IPS-20b (cell line): ENCODE measurements around the gene CAMSAP1.

Experiments
- H3K27ac ChIP-seq: one replicate; pipeline ENCODE4 v1.5.1; 2013; ENCODE audit warnings: low read length
- H3K27me3 ChIP-seq: 2 replicates; pipeline ENCODE4 v1.6.1; 2013; ENCODE audit warnings: mild to moderate bottlenecking, low read length, inconsistent platforms; ENCODE audit not compliant: insufficient read depth
- H3K36me3 ChIP-seq: 2 replicates; pipeline ENCODE4 v1.6.1; 2013; ENCODE audit warnings: low read depth, mild to moderate bottlenecking, inconsistent platforms, low read length, moderate library complexity; ENCODE audit not compliant: insufficient read depth
- H3K4me1 ChIP-seq: 2 replicates; pipeline ENCODE4 v1.6.1; 2013; ENCODE audit warnings: mild to moderate bottlenecking, control low read depth, inconsistent platforms, low read length, moderate library complexity; ENCODE audit not compliant: insufficient read depth
- H3K4me3 ChIP-seq: 2 replicates; pipeline ENCODE4 v1.5.1; 2013; ENCODE audit warnings: mild to moderate bottlenecking, low read length, inconsistent platforms
- H3K9ac ChIP-seq: 2 replicates; pipeline ENCODE4 v1.6.1; 2013; ENCODE audit warnings: low read depth, mild to moderate bottlenecking, inconsistent platforms, low read length, moderate library complexity
- H3K9me3 ChIP-seq: 2 replicates; pipeline ENCODE4 v1.6.1; 2013; ENCODE audit warnings: mild to moderate bottlenecking, low read depth, low read length, inconsistent platforms; ENCODE audit not compliant: insufficient read depth

Gene CAMSAP1

GRCh38 chr9:135812961-135813360, 94.4 kb downstream of the CAMSAP1 start:
- Histone ChIP-seq H3K27me3 (no peaks in the 10 kb centered on the region), H3K9me3 (no peaks in the 10 kb centered on the region), H3K4me1 (no peaks in the 10 kb centered on the region), H3K4me3 (no peak overlapping the region), H3K36me3 (peaks cover 94% of the 10 kb centered on the region), H3K27ac (no peak overlapping the region), H3K9ac (no peak overlapping the region)

DNA sequence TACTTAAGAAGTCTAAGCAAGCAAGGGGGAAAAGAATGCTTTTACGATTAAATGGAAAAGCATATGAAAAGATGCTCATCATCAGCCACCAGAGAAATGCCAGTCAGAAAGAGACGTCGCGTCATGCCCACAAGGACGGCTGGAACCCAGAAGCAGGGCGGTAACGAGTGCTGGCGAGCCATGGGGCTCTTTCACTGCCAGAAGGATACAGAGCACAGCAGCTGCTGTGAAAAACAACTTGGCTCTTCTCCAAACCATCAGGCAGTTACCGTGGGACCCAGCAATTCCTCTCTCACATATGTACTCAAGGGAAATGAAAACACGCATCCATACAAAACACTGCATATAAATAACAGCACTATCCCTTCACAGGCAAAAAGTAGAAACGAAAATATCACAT, 95.5 kb downstream of the CAMSAP1 start:
- no peaks in the 10 kb centered on the region for H3K27me3 ChIP-seq
- no peaks in the 10 kb centered on the region for H3K9me3 ChIP-seq
- no peaks in the 10 kb centered on the region for H3K4me1 ChIP-seq
- no peak overlapping the region for H3K9ac ChIP-seq
- H3K4me3 ChIP-seq: no peak overlapping the region
- H3K36me3 ChIP-seq: peaks cover 82% of the 10 kb centered on the region
- H3K27ac ChIP-seq: no peak overlapping the region

DNA sequence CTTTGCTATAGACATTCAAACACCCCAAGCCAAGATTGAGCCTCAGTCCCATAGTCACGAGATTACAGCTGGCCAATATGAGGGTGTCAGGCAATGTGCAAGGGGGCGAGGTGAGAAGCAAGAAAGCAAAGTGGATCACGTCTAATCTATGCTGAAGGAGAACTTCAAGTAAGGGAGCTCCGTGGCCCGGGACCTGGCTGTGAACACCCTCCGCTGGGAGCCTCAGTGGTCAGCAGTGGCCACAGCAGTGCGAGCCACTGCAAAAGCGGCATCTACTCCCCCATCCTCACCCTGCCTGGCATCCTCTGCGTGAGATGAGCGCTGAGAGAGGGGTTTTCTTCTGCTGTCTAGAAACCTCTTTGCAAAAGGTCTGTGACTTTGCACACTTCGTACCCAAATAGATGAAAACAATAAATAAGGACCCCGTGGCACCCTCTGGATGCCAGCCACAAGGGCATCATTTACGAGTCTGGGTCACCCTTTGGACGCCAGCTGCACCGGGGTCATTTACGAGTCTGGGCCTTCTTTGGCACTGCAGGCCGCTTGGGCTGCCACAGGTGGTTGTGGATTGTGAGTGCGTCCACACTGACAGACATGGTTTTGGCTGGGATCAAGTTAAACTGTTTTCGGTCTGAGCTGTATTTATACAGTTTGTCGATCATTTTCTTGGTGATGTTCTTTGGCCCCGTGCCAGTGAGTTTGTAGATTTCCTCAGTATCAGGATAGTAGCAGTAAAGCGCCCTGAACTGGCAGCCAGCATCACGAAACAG, 96.4 kb downstream of the CAMSAP1 start:
- H3K27ac ChIP-seq: no peak overlapping the region
- no peak overlapping the region for H3K9ac ChIP-seq
- no peaks in the 10 kb centered on the region for H3K27me3 ChIP-seq
- no peaks in the 10 kb centered on the region for H3K4me1 ChIP-seq
- H3K9me3 ChIP-seq: no peaks in the 10 kb centered on the region
- peaks cover 74% of the 10 kb centered on the region for H3K36me3 ChIP-seq
- no peak overlapping the region for H3K4me3 ChIP-seq

DNA sequence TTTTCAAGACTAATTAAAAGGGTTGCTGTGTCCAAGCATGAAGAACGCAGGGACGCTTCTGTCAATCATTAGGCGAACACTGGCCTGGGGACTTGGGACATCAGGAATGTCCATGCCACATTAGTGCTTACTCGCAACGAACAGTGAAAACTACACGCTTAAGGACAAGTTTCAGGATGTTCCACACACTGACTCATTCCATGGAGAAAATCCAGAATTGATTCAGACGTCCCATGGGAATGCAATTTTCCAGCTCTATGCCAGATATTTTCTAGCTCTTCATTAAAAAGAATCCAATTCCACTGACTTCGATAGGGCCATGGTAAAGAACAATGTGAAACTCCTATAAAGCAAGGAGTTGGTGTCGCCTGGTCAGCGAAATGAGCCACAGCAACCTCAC, 98.2 kb downstream of the CAMSAP1 start:
- H3K4me1 ChIP-seq: no peaks in the 10 kb centered on the region
- no peak overlapping the region for H3K9ac ChIP-seq
- no peak overlapping the region for H3K27ac ChIP-seq
- H3K27me3 ChIP-seq: no peaks in the 10 kb centered on the region
- peaks cover 57% of the 10 kb centered on the region for H3K36me3 ChIP-seq
- H3K9me3 ChIP-seq: no peaks in the 10 kb centered on the region
- H3K4me3 ChIP-seq: no peak overlapping the region

GRCh38 chr9:135805422-135806022, 101.8 kb downstream of the CAMSAP1 start:
- no peak overlapping the region for H3K27ac ChIP-seq

GRCh38 chr9:135804581-135805421, 102.5 kb downstream of the CAMSAP1 start:
- no peak overlapping the region for H3K9ac ChIP-seq
- no peak overlapping the region for H3K4me3 ChIP-seq
- H3K36me3 ChIP-seq: peaks cover 13% of the 10 kb centered on the region
- H3K27ac ChIP-seq: no peak overlapping the region
- no peaks in the 10 kb centered on the region for H3K9me3 ChIP-seq
- no peaks in the 10 kb centered on the region for H3K4me1 ChIP-seq
- H3K27me3 ChIP-seq: no peaks in the 10 kb centered on the region

More at GRCh38 chr9:135805422-135806022, 101.8 kb downstream of the CAMSAP1 start:
- Histone ChIP-seq H3K9me3 (no peaks in the 10 kb centered on the region), H3K4me3 (no peak overlapping the region), H3K27me3 (no peaks in the 10 kb centered on the region), H3K9ac (no peak overlapping the region), H3K36me3 (peaks cover 20% of the 10 kb centered on the region), H3K4me1 (no peaks in the 10 kb centered on the region)

DNA sequence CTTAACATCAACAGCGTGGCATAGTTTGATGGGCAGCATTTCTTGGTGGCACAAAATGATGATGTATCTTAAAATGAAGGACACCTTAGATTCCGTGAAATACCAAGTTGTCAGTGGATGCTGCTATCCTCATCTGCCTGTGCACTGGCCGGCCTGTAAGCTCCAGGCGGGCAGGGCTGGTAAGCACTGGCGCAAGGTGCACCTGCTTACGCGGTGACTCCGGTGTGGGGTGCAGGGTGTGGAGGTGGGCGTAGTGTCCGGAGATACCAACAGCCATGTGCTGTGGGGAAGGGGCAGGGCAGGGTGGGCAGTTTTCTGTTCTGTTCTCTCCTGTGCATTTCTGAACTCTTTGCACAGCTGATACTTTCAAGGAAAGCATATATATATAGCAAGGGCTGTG, 103.9 kb downstream of the CAMSAP1 start:
- Histone ChIP-seq H3K9me3 (no peaks in the 10 kb centered on the region), H3K4me1 (no peaks in the 10 kb centered on the region), H3K4me3 (no peak overlapping the region), H3K27ac (no peak overlapping the region), H3K27me3 (no peaks in the 10 kb centered on the region), H3K9ac (no peak overlapping the region), H3K36me3 (no peaks in the 10 kb centered on the region)

DNA sequence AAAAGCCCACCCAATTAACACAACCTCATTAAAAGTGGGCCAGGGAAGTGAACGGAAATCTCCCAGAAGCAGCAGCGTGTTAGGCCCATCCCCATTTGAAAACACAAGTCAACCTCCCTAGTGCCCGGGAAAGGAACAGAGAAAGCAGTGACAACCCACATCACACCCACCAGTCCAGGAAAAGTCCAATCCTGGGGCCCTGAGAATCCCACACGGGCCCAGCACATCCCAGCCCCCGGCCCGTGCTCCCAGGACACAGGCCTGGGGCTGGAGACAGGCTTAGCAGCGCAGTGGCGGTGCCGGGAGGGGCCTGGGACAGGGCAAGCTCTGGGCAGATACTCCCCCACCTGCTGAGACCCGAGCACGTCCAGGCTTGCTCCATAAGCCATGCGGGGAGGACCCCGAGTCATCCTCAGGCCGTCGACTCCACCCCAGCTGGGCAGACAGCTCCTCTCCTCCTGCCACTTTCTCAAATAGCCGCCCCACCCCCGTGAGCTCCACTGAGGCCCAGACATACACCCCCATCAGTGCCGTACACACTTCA, 104.4 kb downstream of the CAMSAP1 start:
- H3K36me3 ChIP-seq: no peaks in the 10 kb centered on the region
- no peak overlapping the region for H3K9ac ChIP-seq
- H3K27me3 ChIP-seq: no peaks in the 10 kb centered on the region
- H3K27ac ChIP-seq: no peak overlapping the region
- H3K4me3 ChIP-seq: no peak overlapping the region
- no peaks in the 10 kb centered on the region for H3K9me3 ChIP-seq
- no peaks in the 10 kb centered on the region for H3K4me1 ChIP-seq

- Histone ChIP-seq H3K36me3 (no peaks in the 10 kb centered on the region), H3K27ac (no peak overlapping the region), H3K9me3 (no peaks in the 10 kb centered on the region), H3K4me1 (no peaks in the 10 kb centered on the region), H3K27me3 (no peaks in the 10 kb centered on the region), H3K9ac (no peak overlapping the region), H3K4me3 (no peak overlapping the region)
Observed at GRCh38 chr9:135801070-135801469, 106.3 kb downstream of the CAMSAP1 start.

- no peaks in the 10 kb centered on the region for H3K4me1 ChIP-seq
- H3K4me3 ChIP-seq: no peak overlapping the region
- no peak overlapping the region for H3K27ac ChIP-seq
- H3K36me3 ChIP-seq: no peaks in the 10 kb centered on the region
- H3K27me3 ChIP-seq: no peaks in the 10 kb centered on the region
- H3K9me3 ChIP-seq: no peaks in the 10 kb centered on the region
- H3K9ac ChIP-seq: no peak overlapping the region
Observed at GRCh38 chr9:135799261-135799660, 108.1 kb downstream of the CAMSAP1 start.

GRCh38 chr9:135798263-135798585, 109.1 kb downstream of the CAMSAP1 start:
- H3K4me1 ChIP-seq: no peaks in the 10 kb centered on the region
- no peak overlapping the region for H3K4me3 ChIP-seq
- H3K9ac ChIP-seq: no peak overlapping the region
- H3K27me3 ChIP-seq: no peaks in the 10 kb centered on the region
- H3K27ac ChIP-seq: no peak overlapping the region
- H3K36me3 ChIP-seq: no peaks in the 10 kb centered on the region
- no peaks in the 10 kb centered on the region for H3K9me3 ChIP-seq
